Panc1 (cell line): ENCODE measurements around the gene MAP3K7. TPM values are rescaled to one million over a fixed set of nuclear protein-coding genes. Genes with fewer than 3 reads are reported as not detected.

Experiments
- ATAC-seq: fragments of 200-7000 bp; cut with Tn5 transposase; 2 replicates; pipeline ENCODE4 v1.9.1; 2020; ENCODE audit warnings: mild to moderate bottlenecking, moderate library complexity
- BruUV-seq: library from RNA; stranded (reverse); fragments of 400-500 nt; replicated peaks from 2 replicates; lab custom pipeline; 2021; lab: Mats Ljungman, UMichigan
- CTCF ChIA-PET: fragments of 300-600 bp; sonication (Branson Sonifier 250); formaldehyde crosslinking; loops from one replicate; lab custom pipeline; 2022; ENCODE audit warnings: antibody characterized with exemption; lab: Charles Lee
- POLR2A ChIA-PET: fragments of 300-600 bp; sonication (Branson Sonifier 250); formaldehyde crosslinking; loops from one replicate; lab custom pipeline; 2022; ENCODE audit warnings: antibody characterized with exemption; lab: Charles Lee
- DNase-seq: peaks from one replicate; pipeline ENCODE4 v3.0.0-alpha.2; 2010; ENCODE audit warnings: low read depth, low spot score
- H3K27ac ChIP-seq: 2 replicates; pipeline ENCODE4 v1.5.1; 2011; ENCODE audit warnings: mild to moderate bottlenecking, low read length, inconsistent platforms
- H3K27me3 ChIP-seq: fragments of 200-500 bp; sonication (Bioruptor generic); 2 replicates; pipeline ENCODE4 v1.6.0; 2014; ENCODE audit warnings: low read length, inconsistent platforms; ENCODE audit not compliant: control insufficient read depth, insufficient read depth
- H3K36me3 ChIP-seq: fragments of 200-500 bp; sonication (Bioruptor generic); 2 replicates; pipeline ENCODE4 v1.5.1; 2014; ENCODE audit warnings: inconsistent platforms, mild to moderate bottlenecking, low read length, moderate library complexity; ENCODE audit not compliant: control insufficient read depth, insufficient read depth
- H3K4me1 ChIP-seq: 2 replicates; pipeline ENCODE4 v1.5.1; 2011; ENCODE audit warnings: inconsistent platforms, mild to moderate bottlenecking, low read length, moderate library complexity; ENCODE audit not compliant: control insufficient read depth, insufficient read depth
- H3K4me3 ChIP-seq, 2 experiments: 2 replicates each; pipeline ENCODE4 v1.5.1; 2011 to 2012; ENCODE audit warnings: low read depth in 2 of 2, low read length in 2 of 2, mild to moderate bottlenecking in 2 of 2, inconsistent platforms in 1 of 2, moderate library complexity in 1 of 2
- H3K9me3 ChIP-seq: fragments of 200-500 bp; sonication (Bioruptor generic); 2 replicates; pipeline ENCODE4 v1.5.1; 2014; ENCODE audit warnings: low read depth, mild to moderate bottlenecking, inconsistent platforms, low read length, moderate library complexity; ENCODE audit not compliant: control insufficient read depth, insufficient read depth
- CTCF ChIP-seq: fragments of 450-650 bp; IDR thresholded peaks from 2 replicates; pipeline ENCODE4 v1.5.1; 2017; ENCODE audit warnings: mild to moderate bottlenecking
- POLR2AphosphoS5 ChIP-seq: IDR thresholded peaks from 2 replicates; pipeline ENCODE4 v1.6.1; 2012; ENCODE audit warnings: mild to moderate bottlenecking, low read depth, low read length, moderate library complexity
- SIN3A ChIP-seq: IDR thresholded peaks from 2 replicates; pipeline ENCODE4 v1.6.1; 2012; ENCODE audit warnings: low read depth, mild to moderate bottlenecking, low read length, moderate library complexity, borderline replicate concordance; ENCODE audit not compliant: insufficient read depth
- TCF7L2 ChIP-seq: IDR thresholded peaks from 2 replicates; pipeline ENCODE4 v1.6.1; 2011; ENCODE audit warnings: mild to moderate bottlenecking, low read depth, low read length, inconsistent platforms
- in situ Hi-C: cut with HindIII; loops from 2 replicates; pipeline ENCODE4 v1.10.0; 2016; ENCODE audit warnings: low sequenced_read_pairs, low pct_unique_long_range_greater_than_20kb
- intact Hi-C: fragments of 100-400 bp; cut with micrococcal nuclease; formaldehyde crosslinking; loops from one replicate; pipeline ENCODE4 v1.10.0; 2022; ENCODE audit not compliant: unreplicated experiment
- total RNA-seq: library from RNA; stranded (reverse); gene quantifications from one replicate; pipeline ENCODE4 v1.2.1, GENCODE V29; 2021; ENCODE audit not compliant: unreplicated experiment
- TF ChIP-seq, protein P1 (sequence below), 2 experiments: IDR thresholded peaks; 2 replicates each; pipeline ENCODE4 v1.6.1; 2011 to 2012; ENCODE audit warnings: low read depth in 2 of 2, control low read depth in 1 of 2, low read length in 1 of 2, mild to moderate bottlenecking in 1 of 2, moderate library complexity in 1 of 2; ENCODE audit not compliant: insufficient read depth in 1 of 2

The MAP3K7 gene
- total RNA-seq, 1 experiment from 2014 or later = 33.1 TPM

- Histone ChIP-seq H3K4me3 (peak overlapping the region; percentile 72 to 100), H3K27me3 (peaks cover 2% of the 10 kb centered on the region; the same call in 1 of the 2 replicates), H3K9me3 (no peaks in the 10 kb centered on the region), H3K36me3 (peaks cover 4% of the 10 kb centered on the region; the same call in 1 of the 2 replicates), H3K27ac (peak overlapping the region; percentile 92), H3K4me1 (peaks cover 15% of the 10 kb centered on the region)
- ATAC-seq (peak; percentile 50), DNase-seq (no peak)
- TF ChIP-seq, protein P1, sequence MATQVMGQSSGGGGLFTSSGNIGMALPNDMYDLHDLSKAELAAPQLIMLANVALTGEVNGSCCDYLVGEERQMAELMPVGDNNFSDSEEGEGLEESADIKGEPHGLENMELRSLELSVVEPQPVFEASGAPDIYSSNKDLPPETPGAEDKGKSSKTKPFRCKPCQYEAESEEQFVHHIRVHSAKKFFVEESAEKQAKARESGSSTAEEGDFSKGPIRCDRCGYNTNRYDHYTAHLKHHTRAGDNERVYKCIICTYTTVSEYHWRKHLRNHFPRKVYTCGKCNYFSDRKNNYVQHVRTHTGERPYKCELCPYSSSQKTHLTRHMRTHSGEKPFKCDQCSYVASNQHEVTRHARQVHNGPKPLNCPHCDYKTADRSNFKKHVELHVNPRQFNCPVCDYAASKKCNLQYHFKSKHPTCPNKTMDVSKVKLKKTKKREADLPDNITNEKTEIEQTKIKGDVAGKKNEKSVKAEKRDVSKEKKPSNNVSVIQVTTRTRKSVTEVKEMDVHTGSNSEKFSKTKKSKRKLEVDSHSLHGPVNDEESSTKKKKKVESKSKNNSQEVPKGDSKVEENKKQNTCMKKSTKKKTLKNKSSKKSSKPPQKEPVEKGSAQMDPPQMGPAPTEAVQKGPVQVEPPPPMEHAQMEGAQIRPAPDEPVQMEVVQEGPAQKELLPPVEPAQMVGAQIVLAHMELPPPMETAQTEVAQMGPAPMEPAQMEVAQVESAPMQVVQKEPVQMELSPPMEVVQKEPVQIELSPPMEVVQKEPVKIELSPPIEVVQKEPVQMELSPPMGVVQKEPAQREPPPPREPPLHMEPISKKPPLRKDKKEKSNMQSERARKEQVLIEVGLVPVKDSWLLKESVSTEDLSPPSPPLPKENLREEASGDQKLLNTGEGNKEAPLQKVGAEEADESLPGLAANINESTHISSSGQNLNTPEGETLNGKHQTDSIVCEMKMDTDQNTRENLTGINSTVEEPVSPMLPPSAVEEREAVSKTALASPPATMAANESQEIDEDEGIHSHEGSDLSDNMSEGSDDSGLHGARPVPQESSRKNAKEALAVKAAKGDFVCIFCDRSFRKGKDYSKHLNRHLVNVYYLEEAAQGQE (IDR thresholded peaks at IDR 0.05; ENCODE audit: insufficient read depth in 1 of 2, low read depth in 2 of 2, low read length in 1 of 2) = no peak
- TF ChIP-seq SIN3A = no peak
- no peak for TF ChIP-seq POLR2AphosphoS5
- no peak for TF ChIP-seq CTCF
- no peak for TF ChIP-seq TCF7L2
- intact Hi-C loops (no loop called here), in situ Hi-C loops (no loop called here)
- no TSS peak for BruUV-seq
- ChIA-PET POLR2A (interaction anchor here (0.7 kb wide), 1 partner anchor 40 kb away, joined by 3 read pairs; no protein-coding TSS in a partner anchor), CTCF (no interaction called here)
These were observed 381 bp downstream of the MAP3K7 start for GRCh38 chr6:90586546-90586835.

- H3K4me3 ChIP-seq = peak overlapping the region; percentile 1 to 100; a peak in 3 of 4 replicates
- no peaks in the 10 kb centered on the region for H3K9me3 ChIP-seq
- H3K36me3 ChIP-seq = peaks cover 4% of the 10 kb centered on the region; the same call in 1 of the 2 replicates
- peaks cover 15% of the 10 kb centered on the region for H3K4me1 ChIP-seq
- POLR2A ChIA-PET = no interaction called here
- TSS peak; percentile 71 for BruUV-seq
- H3K27ac ChIP-seq = peak overlapping the region; percentile 25; the same call in 1 of the 2 replicates
- DNase-seq (no peak), ATAC-seq (no peak)
- intact Hi-C loops = no loop called here
- CTCF ChIA-PET = no interaction called here
- H3K27me3 ChIP-seq = no peaks in the 10 kb centered on the region; the same call in 1 of the 2 replicates
- in situ Hi-C loops = no loop called here
- no peak for TF ChIP-seq TCF7L2
- TF ChIP-seq, protein P1 (IDR thresholded peaks at IDR 0.05; ENCODE audit: insufficient read depth in 1 of 2, low read depth in 2 of 2, low read length in 1 of 2) = no peak
These were observed 2.1 kb downstream of the MAP3K7 start for GRCh38 chr6:90584636-90585255.
